PFSK-1 (cell line): ENCODE data around the gene GAD1.

Source experiments
- POLR2AphosphoS5 ChIP-seq: IDR thresholded peaks from 2 replicates; pipeline ENCODE4 v1.6.1; 2012; ENCODE audit warnings: low read depth, mild to moderate bottlenecking, control low read depth, low read length, moderate library complexity
- TAF1 ChIP-seq: IDR thresholded peaks from 2 replicates; pipeline ENCODE4 v1.6.1; 2012; ENCODE audit warnings: low read length, control low read depth, borderline replicate concordance; ENCODE audit not compliant: insufficient read depth
- TF ChIP-seq, protein P1 (sequence below), 2 experiments: IDR thresholded peaks; 2 replicates each; pipeline versions ENCODE4 v1.6.1 to v1.8.0; 2011 to 2012; ENCODE audit warnings: low read depth in 2 of 2, low read length in 2 of 2, control low read depth in 1 of 2, inconsistent platforms in 1 of 2, mild to moderate bottlenecking in 1 of 2, moderate library complexity in 1 of 2; ENCODE audit not compliant: insufficient read depth in 1 of 2

DNA sequence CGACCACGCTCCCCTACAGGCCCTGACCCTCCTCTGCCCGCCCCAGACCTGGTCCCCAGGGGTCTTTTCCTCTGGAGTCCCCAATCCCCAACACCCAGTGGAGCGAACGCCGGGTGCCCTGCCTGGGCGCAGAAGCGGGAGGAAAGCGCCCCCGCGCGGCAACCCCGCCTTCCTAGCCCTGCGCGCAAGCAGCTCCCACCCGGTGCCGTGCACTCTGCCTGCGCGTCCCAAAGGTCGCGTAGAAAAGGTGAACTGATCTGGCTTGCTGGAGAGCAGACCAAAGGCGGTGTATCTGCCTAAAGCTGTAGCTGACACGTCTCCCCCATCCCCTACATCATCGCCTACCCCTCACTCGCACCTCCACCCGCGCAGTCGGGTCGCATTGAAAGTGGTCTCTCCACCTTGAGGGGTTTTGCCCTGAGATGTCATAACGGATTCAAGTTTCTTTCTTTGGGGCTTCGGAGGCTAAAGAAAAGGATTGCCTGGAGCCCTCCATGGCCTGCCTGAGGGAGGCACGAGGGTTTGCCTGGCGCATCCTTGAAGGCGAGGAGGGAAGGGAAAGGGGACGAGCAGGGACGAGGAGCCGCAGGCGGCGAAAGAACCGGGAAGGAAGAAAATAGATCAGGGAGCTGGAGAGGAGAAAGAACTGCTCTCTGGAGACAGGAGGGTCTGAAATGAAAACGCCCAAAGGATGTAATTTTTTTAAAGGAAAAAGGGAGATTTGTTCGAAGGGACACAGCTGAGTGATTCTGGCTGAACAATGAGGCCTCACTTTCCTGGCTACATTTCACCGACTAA is 5.8 kb downstream of the GAD1 start:
- TF ChIP-seq, protein P1, sequence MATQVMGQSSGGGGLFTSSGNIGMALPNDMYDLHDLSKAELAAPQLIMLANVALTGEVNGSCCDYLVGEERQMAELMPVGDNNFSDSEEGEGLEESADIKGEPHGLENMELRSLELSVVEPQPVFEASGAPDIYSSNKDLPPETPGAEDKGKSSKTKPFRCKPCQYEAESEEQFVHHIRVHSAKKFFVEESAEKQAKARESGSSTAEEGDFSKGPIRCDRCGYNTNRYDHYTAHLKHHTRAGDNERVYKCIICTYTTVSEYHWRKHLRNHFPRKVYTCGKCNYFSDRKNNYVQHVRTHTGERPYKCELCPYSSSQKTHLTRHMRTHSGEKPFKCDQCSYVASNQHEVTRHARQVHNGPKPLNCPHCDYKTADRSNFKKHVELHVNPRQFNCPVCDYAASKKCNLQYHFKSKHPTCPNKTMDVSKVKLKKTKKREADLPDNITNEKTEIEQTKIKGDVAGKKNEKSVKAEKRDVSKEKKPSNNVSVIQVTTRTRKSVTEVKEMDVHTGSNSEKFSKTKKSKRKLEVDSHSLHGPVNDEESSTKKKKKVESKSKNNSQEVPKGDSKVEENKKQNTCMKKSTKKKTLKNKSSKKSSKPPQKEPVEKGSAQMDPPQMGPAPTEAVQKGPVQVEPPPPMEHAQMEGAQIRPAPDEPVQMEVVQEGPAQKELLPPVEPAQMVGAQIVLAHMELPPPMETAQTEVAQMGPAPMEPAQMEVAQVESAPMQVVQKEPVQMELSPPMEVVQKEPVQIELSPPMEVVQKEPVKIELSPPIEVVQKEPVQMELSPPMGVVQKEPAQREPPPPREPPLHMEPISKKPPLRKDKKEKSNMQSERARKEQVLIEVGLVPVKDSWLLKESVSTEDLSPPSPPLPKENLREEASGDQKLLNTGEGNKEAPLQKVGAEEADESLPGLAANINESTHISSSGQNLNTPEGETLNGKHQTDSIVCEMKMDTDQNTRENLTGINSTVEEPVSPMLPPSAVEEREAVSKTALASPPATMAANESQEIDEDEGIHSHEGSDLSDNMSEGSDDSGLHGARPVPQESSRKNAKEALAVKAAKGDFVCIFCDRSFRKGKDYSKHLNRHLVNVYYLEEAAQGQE (IDR thresholded peaks at IDR 0.05; ENCODE audit: insufficient read depth in 1 of 2, low read depth in 2 of 2, low read length in 2 of 2): no peak
- TF ChIP-seq POLR2AphosphoS5: no peak
- no peak for TF ChIP-seq TAF1
